Forelimb muscle (tissue), 1 donor: Measurements from ENCODE around the gene IL13RA1. TPM values are rescaled to one million over a fixed set of nuclear protein-coding genes. Genes with fewer than 3 reads are reported as not detected.
"Not testable (repeated sequence)": the region's sequence is repeated elsewhere in the genome, so short reads cannot be mapped to it uniquely, and the experiment has no call there.

Source experiments
- DNase-seq: peaks from one replicate; pipeline ENCODE4 v3.0.0-alpha.2; 2013; ENCODE audit warnings: low read depth
- polyA plus RNA-seq: library from polyadenylated mRNA; unstranded; fragments of 120-200 nt; gene quantifications from one replicate; pipeline ENCODE4 v1.2.1, GENCODE V29; 2013; ENCODE audit not compliant: insufficient read length

IL13RA1 gene
- 26.6 TPM for polyA plus RNA-seq

DNA sequence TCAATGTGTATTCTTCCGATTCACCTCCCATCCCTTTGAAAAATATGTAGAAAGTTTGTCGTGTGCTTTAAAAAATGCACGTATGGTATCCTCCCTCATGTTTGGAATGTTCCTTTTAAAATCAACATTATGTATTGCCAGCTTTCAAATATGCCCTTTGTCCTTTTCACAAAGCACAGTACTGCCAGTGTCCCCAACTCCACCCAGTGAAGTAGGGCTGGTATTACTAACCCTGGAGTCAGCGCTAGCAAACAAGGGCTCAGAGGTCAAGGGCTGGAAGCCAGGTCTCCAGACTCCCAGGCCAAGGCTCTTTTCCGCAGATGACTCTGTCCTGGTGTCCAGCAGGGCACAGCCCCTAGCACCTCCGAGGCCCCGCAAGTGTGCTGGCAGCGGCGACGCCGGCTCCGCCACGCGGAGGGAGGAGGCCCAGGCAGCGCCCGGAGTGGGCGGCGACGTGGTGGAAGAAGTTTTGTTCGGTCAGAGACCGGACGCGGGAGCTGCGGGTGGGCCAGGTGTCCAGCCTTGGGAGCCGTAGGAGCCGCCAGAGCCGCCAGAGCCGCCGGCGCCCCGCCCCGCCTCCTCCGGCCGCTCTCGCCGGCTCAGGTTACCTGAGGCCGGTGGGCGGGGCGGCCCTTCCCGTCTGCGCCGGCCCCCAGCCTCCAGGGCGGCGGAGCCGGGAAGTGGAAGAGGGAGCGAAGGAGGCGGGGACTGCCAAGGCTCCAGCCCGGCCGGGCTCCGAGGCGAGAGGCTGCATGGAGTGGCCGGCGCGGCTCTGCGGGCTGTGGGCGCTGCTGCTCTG lies at the start of gene IL13RA1:
Gene IL13RA1, plus strand, starts transcription at position 720 of the 799 bp plus-strand sequence. Its CDS starts 33 bp downstream, at position 753.
- DNase-seq: peak; percentile 28

DNA sequence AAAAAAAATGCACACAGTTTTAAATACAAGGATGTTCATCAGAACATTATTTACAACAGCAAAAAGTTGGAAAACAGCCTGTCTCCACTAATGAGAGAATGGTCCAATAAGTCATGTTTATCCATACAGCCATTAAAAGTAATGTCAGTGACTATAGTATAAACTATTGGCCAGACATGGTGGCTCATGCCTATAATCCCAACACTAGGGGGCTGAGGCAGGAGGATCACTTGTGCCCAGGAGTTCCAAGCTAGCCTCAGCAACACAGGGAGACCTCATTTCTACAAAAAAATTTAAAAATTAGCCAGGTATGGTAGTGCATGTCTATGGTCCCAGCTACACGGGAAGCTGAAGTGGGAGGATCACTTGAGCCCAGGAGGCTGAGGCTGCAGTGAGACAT lies 48.1 kb upstream of the IL13RA1 start:
- DNase-seq: no peak

DNA sequence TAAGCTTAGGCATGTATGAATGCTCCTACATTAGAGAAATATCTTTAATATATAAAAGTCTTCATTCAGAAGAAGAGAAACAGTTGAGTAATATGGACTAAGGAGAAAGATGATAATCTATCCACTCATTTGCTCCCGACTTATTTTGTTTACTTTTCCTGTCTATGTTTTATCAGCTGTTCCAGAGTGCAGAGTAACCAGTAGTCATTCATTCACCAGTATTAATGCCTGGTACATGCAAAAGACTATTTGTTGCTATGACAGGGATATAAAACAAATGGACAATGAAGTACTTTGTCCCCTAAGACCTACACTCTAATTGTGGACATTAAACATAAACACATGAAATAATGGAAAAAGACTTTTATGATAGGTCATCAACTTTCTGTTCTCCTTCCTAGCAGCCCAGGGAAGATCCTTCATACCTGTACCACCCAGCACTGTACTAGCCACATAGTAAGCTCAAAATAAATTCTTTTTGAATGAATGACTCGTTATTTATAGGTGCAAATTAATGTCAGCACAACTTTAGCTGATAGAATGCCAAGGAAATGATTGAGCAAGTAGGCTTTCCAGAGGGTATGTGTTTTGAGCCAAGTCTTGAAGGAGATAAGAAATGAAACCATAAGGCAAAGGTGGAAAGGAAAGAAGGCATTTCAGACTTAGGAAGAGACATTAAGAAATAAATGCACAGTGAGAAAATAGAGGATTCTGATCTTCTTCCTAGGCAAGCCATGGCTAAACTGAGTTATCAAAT lies 45.0 kb upstream of the IL13RA1 start:
- DNase-seq: no peak

DNA sequence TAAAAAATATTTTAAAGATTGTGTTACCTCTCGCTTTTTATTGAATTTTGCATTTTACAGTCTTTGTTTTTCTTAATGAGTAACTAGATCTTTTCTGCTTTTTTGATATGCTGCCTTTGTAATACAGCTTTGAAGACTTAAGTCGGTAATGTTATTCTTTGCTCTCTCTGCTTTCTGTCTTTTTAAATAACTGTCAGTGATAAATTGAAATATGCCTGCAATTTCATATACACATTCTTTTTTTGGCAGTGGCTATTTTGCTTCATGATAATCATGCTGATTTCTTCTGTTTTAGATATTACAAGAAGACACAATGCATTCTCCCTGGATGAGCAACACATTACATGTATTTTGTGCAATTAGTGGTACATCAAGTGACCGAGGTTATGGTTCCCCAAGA lies 42.0 kb upstream of the IL13RA1 start:
- no peak for DNase-seq

DNA sequence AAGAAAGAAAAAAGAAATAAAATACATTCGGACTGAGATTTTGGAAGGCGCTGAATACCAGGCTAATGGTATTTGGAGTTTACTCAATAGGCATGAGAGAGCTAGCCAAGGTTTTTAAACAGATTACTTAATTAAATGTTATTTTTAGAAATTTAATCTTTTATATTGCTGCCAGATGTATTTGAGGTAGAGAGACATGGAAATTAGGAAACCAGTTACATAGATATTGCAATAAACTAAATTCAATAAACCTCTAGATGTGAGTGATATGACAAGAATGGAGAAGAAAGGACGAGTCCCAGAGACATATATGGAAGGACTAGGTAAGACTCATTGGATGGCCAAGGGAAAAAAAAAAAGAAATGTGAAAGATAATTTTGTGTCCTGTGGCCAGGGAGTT lies 38.5 kb upstream of the IL13RA1 start:
- DNase-seq: no peak

DNA sequence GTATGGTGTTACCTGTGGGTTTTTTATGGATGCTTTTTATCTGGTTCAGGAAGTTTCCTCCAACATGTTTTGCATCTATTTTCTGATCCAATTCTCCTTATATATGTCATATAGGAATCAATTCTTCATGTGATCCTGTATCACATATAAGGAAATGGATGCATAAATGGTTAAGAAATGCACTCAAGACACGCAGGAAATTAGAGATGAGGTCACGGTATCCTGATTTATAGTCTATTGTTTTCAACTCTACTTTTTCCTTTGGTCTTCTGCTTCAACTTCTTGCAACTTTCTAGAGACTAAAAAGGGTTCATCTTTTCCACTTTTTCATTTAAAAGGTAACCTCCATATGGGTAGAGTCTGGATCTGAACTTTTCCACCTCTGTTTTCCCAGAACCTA lies 33.6 kb upstream of the IL13RA1 start:
- no peak for DNase-seq

DNA sequence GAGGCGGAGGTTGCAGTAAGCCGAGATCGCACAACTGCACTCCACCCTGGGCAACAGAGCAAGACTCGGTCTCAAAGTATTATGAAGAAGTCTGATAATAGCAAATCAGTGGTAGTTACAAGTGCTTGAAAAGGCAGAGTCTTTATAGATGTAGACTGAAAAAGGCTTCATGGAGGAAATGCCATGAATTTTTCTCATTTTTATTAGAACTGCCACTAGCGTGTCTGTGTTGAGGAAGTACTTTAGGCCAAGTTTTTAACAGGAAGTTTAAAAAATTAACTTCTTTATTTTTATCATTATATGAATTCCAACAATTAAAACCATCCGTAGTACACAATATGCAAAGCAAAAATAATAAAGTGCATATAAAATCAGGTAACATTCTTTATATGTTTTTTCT lies 32.8 kb upstream of the IL13RA1 start:
- DNase-seq: no peak

DNA sequence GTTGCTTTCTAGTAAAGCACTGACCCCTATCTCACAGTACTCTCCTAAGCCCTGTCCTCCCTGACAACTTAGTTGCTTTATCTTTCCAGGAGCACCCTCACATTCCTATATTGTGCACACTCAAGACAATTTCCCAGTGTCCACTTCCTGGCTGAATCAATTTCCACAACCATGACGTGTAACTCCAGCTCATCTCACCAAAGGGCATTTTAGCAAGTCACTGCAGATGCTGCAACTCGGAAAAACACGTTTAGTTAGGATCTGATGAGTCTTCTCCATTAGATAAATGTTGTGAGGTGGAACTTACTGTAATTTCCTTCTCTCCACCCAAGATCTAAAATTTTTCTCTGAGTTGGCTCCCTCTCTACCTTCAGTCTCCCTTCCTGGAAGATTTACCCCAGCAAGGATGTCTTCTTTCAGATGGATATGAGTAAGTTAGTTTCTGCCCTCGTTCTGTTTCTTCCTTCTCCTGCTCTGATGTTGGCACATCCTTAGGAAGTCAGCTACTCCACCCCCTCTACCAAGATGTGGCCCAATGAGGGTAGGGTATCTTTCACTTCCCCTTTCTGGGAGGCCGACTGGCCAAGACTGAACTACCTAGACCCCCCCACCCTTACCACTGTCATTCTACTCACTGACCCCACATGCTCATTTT lies 28.8 kb upstream of the IL13RA1 start:
- no peak for DNase-seq

DNA sequence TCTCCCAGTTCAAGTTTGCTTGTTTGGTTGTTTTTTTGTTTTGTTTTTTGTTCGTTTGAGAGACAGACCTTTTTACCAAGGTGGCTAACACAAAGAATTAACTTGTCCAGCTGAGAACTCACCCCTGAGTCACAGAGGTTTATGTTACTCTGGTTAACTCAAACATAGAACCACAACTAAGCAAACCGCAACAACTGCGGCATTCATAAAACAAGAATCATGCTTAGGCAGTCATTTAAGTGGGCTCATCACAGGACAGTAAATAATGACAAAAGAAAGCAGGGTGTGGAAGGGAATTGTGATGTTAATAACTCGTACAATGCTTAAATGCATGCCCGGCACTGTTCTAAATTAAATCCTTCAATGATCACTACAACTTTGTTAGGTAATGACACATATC lies 24.7 kb upstream of the IL13RA1 start:
- DNase-seq: no peak

DNA sequence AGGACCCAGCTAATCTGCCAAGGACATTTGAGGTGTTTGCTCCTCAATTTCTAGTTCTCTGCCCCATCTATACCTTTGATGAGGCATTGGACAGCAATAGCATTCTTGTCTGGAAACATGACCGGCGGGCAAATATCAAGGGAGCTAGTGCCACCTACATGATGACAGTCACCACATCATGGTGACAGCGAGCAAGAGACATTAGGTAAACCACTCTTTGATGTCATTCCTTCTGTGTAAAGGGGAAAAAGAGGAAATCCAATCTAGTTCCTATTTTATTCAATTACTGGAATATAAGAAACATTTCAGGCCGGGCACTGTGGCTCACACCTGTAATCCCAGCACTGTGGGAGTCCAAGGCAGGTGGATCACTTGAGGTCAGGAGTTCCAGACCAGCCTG lies 20.7 kb upstream of the IL13RA1 start:
- DNase-seq: no peak

DNA sequence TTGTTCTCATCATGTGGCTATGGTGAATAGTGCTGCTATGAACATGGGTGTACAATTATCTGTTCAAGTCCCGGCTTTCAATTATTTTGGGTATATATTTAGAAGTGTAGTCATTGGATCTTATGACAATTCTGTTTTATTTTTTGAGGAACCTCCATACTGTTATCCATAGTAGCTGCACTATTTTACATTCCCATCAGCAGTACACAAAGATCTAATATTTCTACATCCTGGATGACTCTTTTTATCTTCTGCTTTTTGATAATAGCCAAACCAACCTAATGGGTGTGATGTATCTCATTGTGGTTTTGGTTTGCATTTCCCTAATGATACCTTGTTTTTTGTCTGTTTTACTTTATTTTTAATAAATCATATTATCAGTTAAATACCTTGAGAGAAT lies 12.9 kb upstream of the IL13RA1 start:
- DNase-seq: no peak

DNA sequence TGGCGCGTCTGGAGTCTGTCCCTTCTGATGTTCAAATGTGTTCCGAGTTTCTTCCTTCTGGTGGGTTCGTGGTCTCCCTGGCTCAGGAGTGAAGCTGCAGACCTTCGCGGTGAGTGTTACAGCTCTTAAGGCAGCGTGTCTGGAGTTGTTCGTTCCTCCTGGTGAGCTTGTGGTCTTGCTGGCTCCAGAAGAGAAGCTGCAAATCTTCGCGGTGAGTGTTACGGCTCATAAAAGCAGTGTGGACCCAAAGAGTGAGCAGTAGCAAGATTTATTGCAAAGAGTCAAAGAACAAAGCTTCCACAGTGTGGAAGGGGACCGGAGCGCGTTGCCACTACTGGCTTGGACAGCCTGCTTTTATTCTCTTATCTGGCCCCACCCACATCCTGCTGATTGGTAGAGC lies 11.5 kb upstream of the IL13RA1 start:
- not testable (repeated sequence) for DNase-seq

DNA sequence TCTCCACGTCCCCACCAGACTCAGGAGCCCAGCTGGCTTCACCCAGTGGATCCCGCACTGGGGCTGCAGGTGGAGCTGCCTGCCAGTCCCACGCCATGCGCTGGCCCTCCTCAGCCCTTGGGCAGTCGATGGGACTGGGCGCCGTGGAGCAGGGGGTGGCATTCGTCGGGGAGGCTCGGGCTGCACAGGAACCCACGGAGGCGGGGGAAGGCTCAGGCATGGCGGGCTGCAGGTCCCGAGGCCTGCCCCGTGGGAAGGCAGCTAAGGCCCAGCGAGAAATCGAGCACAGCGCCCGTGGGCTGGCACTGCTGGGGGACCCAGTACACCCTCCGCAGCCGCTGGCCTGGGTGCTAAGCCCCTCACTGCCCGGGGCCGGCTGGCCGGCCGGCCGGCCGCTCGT lies 10.6 kb upstream of the IL13RA1 start:
- not testable (repeated sequence) for DNase-seq

DNA sequence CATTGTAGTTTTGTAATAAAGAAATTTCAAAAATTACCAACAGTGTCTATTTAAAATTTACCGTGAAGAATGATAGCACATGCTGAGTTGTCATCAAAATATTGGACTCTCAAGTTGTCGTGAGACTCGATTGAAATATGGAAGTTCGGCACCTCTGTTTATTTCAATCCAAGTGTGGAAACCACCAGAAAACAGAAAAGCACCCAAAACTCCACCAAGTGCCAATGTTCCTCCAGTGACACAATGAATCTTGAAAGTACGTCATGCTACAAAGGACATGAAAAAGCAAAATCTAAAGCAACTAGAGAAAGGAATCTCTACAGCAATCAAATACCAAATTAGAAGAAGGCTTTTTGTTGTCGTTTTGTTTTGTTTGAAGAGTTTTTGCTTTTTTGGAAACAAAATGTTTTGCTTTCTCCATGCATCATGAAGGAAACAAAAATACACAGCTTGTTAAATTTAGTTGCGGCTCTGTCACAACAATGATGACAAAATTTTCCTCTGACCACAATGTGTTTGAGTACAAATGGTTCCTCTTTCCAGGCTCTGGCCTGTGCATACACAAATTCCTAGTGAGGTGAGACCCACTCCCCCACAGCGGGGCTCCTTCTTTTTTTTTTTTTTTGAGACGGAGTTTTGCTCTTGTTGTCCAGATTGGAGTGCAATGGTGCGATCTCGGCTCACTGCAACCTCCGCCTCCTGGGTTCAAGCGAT lies 9.6 kb upstream of the IL13RA1 start:
- DNase-seq: no peak

DNA sequence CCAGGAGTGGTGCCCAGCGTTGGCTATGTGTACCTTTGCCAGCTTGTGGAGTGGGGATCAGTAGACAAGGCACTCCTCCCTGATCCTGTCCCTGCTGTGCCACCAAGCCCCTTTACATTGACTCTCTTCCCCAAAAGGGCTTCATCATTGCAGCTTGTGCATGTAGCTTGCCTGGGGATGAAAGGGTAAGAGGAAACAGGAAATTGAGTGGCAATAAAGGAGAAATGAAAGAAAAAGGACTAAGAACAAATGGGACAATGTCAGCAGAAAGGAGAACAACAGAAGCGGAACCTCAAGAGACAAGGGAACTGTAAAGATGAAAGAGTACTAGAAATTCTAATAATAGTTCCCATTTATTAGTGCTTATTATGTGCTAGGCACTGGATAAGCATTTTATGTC lies 8.7 kb upstream of the IL13RA1 start:
- DNase-seq: no peak

DNA sequence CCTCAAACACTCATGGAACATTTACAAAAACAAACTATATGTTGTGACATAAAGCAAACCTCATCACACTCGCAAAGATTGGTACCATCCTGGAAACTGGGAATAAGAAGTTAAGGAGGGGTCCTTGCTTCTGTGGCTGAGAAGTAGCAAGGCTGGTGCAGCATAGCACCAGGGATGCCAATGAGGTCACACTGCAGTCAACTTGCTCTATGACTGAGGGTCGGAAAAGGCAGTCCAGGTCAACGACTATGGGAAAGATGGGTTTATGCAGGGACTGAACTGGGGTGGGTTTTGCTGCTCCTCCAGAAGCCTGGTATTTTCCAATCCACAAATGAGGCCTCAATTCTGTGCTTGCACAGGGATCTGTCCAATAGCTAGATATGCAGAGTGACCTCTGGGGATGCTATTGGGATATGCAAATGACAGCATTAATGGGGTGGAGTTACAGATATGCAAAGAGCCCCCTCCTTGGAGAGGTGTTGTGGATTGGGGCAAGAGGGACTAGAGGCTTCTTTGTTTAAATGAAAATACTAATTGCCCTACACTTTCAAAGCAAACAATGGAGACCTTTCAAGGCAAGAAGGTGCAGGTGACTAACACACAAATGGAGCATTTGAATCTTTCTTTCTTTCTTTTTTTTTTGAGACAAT lies 7.2 kb upstream of the IL13RA1 start:
- DNase-seq: no peak

DNA sequence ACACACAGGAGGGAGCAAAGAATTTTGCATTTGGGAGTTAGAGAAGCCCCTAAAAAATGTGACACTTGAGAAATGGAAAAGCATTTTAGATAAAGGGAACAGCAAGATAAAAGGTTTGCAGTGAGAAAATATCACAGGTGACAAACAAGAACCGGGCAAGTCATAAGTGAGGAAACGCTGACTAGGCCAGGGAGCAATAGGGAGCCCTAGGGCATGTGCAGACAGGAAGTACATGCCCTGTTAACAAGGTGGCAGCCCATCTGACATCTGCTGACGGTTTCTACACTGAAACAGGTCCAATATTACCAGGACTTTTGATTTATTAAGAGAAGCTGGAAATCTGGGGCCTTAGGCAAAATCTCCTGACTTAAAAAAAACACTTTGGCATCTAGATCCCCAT lies 4.0 kb upstream of the IL13RA1 start:
- DNase-seq: no peak

DNA sequence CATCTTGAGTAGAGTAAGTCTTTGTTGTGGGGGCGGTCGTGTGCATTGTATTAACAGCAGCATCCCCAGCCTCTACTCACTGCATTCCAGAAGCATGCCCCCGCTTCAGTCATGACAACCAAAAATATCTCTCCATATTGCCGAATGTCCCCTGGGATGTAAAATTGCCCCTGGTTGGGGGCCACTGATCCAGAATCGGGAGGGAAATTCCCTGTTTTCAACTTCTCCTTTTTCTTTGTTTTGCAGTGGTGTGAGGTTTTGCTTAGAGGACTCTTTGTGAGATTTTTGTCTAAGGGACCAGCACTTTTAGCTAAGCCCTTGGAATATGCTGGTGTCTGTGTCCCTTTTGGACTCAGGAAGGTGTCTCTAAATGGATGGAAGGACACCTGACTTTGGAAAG lies 3.0 kb upstream of the IL13RA1 start:
- no peak for DNase-seq

DNA sequence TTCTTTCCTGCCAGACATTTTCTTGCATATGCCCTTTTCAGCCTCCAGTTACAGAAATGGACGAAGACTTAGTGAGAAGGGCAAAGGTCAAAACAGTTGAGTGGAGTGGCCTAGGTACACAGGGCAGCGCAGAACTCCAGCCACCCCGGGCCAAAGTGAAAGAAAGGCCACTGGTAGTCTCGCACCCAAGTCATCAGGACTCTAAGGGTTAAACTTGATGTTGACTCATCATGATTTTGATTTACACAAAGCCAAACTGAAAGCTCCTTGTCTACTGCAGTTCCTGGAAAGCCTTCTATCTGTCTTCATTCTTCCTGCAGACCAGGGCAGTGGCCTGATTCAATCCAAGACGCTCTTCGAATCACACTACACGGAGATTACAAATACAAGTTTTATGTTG lies 2.6 kb upstream of the IL13RA1 start:
- DNase-seq: no peak

DNA sequence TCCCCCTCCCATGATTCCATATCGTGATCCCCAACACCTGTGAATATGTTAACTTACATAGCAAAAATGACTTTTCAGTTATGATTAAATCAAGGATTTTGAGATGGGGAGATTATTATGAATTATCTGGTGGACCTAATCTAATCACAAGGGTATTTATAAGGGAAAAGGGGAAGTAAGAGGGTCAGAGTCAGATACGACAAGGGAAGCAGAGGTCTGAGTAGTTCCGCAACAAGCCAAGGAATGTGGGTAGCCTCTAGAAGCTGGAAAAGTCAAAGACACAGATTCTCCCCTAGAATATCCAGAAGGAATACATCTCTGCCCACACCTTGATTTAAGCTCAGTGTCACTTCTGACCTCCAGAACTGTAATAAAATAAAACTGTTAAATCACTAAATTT lies 1.0 kb upstream of the IL13RA1 start:
- no peak for DNase-seq

DNA sequence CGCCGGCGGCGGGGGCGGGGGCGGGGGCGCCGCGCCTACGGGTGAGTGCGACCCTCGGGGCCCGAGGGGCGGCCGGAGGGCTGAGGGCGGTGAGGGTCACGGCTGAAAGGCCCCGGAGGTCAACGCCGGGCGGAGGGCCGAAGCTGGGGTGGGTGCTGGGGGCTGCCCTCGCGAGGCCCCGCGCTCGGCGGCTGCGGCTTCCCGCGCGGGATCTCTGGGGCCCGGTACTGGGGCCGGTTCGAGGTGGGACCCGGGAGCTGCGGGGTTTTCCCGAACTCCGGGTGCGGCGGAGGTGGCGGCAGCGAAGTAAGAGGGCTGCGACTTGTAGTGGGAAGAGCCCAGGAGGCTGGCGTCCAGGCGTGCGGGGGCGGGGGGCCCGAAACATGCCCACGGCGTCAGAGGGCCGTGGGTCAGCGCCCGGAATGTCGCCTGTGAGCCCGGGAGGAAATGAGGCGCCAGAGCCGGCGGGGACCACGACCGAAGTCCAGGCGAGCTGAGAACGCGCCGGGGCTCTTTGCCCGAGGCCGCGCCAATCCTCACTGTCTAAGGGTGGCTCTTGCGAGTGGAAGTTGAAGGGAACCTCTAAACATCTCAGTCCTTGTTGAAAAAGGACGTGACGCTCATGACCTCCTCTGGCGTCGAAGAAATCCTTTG lies 407 bp downstream of the IL13RA1 start:
- no peak for DNase-seq
